ES-I3 (cell line): Measurements from ENCODE around the gene PIK3R5.
A peak's percentile ranks its signal among the peaks of the same experiment; 100 is the strongest.

ENCODE experiments used
- H3K36me3 ChIP-seq: 2 replicates; pipeline ENCODE4 v1.6.1; 2013; ENCODE audit warnings: mild to moderate bottlenecking, low read length, control low read depth, moderate library complexity; ENCODE audit not compliant: insufficient read depth
- H3K4me1 ChIP-seq: 2 replicates; pipeline ENCODE4 v1.6.1; 2013; ENCODE audit warnings: mild to moderate bottlenecking, control low read depth, low read length; ENCODE audit not compliant: insufficient read depth
- H3K9ac ChIP-seq: 2 replicates; pipeline ENCODE4 v1.6.1; 2013; ENCODE audit warnings: low read depth, mild to moderate bottlenecking, low read length, moderate library complexity
- H3K9me3 ChIP-seq: 2 replicates; pipeline ENCODE4 v1.6.1; 2013; ENCODE audit warnings: mild to moderate bottlenecking, low read length, moderate library complexity; ENCODE audit not compliant: control insufficient read depth, insufficient read depth

The PIK3R5 gene

DNA sequence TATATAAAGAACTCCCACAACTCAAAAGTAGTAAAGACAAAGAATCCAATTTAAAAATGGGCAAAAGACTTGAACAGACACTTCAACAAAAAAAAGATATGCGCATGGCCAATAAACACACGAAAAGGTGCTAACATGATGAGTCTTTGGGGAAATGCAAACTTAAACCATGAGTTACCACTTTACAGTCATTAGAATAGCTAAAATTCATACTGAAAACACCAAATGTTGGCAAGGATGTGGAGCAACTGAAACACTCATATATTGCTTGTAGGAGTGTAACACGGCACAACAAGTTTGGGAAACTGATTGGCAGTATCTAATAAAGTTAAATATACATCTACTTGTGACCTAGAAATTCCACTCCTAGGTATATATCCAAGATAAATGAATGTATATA, 3.0 kb upstream of the PIK3R5 start:
- no peaks in the 10 kb centered on the region for H3K4me1 ChIP-seq
- H3K9me3 ChIP-seq = peaks cover 2% of the 10 kb centered on the region
- no peaks in the 10 kb centered on the region for H3K36me3 ChIP-seq
- no peak overlapping the region for H3K9ac ChIP-seq

- no peaks in the 10 kb centered on the region for H3K4me1 ChIP-seq
These were observed 2.4 kb upstream of the PIK3R5 start for GRCh38 chr17:8967861-8968260.

GRCh38 chr17:8966926-8967325, 1.4 kb upstream of the PIK3R5 start:
- Histone ChIP-seq H3K9me3 (peaks cover 2% of the 10 kb centered on the region), H3K4me1 (no peaks in the 10 kb centered on the region), H3K36me3 (no peaks in the 10 kb centered on the region), H3K9ac (no peak overlapping the region)

More at GRCh38 chr17:8967861-8968260, 2.4 kb upstream of the PIK3R5 start:
- H3K36me3 ChIP-seq = no peaks in the 10 kb centered on the region
- H3K9ac ChIP-seq = no peak overlapping the region
- H3K9me3 ChIP-seq = peaks cover 2% of the 10 kb centered on the region

DNA sequence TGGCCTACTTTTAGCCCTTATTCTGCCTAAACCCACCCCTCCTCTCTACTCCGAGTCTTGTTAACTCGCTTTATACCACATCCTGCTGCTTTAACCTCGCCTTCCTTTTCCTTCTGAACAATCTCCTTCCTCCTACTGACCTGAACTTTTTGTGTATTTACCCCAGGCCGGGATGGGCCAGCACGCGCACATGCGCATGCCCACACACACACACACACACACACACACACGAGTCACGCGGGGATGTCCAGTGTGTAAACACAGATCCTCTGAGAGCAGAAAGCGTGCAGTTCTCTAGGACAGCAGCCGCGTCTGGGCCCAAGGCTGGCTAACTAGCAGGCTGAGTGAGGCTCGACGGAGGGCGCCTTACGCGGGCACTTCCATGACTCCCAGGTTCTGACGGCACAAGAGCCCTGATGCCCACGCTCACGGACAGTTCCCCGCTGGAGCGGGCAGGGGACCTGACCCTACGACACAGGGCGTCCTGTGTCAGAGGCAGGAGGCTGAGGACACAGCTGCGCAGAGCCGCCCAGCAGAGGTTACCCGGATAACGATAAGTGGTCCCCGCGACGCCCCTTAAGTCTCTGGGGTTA, 610 bp downstream of the PIK3R5 start:
- peak overlapping the region; percentile 80 for H3K9ac ChIP-seq
- no peaks in the 10 kb centered on the region for H3K4me1 ChIP-seq
- H3K36me3 ChIP-seq = no peaks in the 10 kb centered on the region
- no peaks in the 10 kb centered on the region; the same call in 1 of the 2 replicates for H3K9me3 ChIP-seq

- H3K36me3 ChIP-seq = no peaks in the 10 kb centered on the region
- H3K9me3 ChIP-seq = no peaks in the 10 kb centered on the region; the same call in 1 of the 2 replicates
- H3K4me1 ChIP-seq = no peaks in the 10 kb centered on the region
- H3K9ac ChIP-seq = no peak overlapping the region
These were observed 1.8 kb downstream of the PIK3R5 start for GRCh38 chr17:8963647-8964258.

- H3K4me1 ChIP-seq = no peaks in the 10 kb centered on the region
- no peaks in the 10 kb centered on the region for H3K36me3 ChIP-seq
These were observed 2.5 kb downstream of the PIK3R5 start for GRCh38 chr17:8963014-8963413.

GRCh38 chr17:8961829-8962228, 3.7 kb downstream of the PIK3R5 start:
- H3K4me1 ChIP-seq = no peaks in the 10 kb centered on the region
- no peaks in the 10 kb centered on the region for H3K36me3 ChIP-seq
- no peak overlapping the region for H3K9ac ChIP-seq
- H3K9me3 ChIP-seq = no peaks in the 10 kb centered on the region

More at GRCh38 chr17:8963014-8963413, 2.5 kb downstream of the PIK3R5 start:
- no peak overlapping the region for H3K9ac ChIP-seq
- no peaks in the 10 kb centered on the region for H3K9me3 ChIP-seq

GRCh38 chr17:8960325-8961140, 5.0 kb downstream of the PIK3R5 start:
- no peaks in the 10 kb centered on the region for H3K4me1 ChIP-seq

DNA sequence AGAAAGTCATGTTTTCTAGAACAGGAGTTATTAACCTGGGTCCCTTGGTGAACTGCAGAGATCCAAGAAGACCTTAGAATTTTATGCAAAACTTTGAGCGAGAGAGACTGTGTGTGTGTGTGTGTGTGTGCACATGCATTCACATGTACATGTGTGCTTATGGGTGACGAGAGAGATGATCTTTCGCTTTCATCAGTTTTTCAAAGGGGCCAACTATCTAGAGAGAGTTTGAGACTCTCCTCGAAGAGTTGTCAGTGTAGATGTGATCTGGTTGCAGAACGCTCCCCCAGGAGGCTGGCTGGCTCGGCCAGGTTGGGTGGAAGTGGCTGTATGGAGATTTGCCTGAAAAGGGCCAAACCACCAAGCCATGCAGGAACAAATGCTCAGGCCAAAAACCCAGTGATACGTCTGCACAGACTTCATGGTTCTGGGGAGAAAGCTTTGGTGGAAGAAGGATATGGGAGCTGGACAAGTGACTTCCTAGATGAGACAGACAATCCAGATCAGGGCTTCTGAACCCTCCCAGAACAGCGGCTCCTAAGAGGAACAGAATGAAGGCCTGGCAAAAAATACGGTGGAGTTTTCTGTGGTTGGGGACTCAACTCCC, 6.1 kb downstream of the PIK3R5 start:
- no peak overlapping the region for H3K9ac ChIP-seq
- H3K9me3 ChIP-seq = no peaks in the 10 kb centered on the region
- H3K4me1 ChIP-seq = no peaks in the 10 kb centered on the region
- H3K36me3 ChIP-seq = no peaks in the 10 kb centered on the region

More at GRCh38 chr17:8960325-8961140, 5.0 kb downstream of the PIK3R5 start:
- Histone ChIP-seq H3K36me3 (no peaks in the 10 kb centered on the region), H3K9ac (no peak overlapping the region), H3K9me3 (no peaks in the 10 kb centered on the region)

GRCh38 chr17:8957721-8958120, 7.8 kb downstream of the PIK3R5 start:
- Histone ChIP-seq H3K4me1 (no peaks in the 10 kb centered on the region), H3K36me3 (no peaks in the 10 kb centered on the region), H3K9ac (no peak overlapping the region), H3K9me3 (no peaks in the 10 kb centered on the region)

- no peaks in the 10 kb centered on the region for H3K9me3 ChIP-seq
- H3K4me1 ChIP-seq = no peaks in the 10 kb centered on the region
- H3K36me3 ChIP-seq = no peaks in the 10 kb centered on the region
- no peak overlapping the region for H3K9ac ChIP-seq
These were observed 9.0 kb downstream of the PIK3R5 start for GRCh38 chr17:8956465-8956902.

- Histone ChIP-seq H3K4me1 (no peaks in the 10 kb centered on the region), H3K9me3 (no peaks in the 10 kb centered on the region), H3K9ac (no peak overlapping the region), H3K36me3 (no peaks in the 10 kb centered on the region)
These were observed 10.2 kb downstream of the PIK3R5 start for GRCh38 chr17:8955021-8955959.

- Histone ChIP-seq H3K9ac (no peak overlapping the region), H3K9me3 (no peaks in the 10 kb centered on the region), H3K36me3 (no peaks in the 10 kb centered on the region), H3K4me1 (no peaks in the 10 kb centered on the region)
These were observed 11.2 kb downstream of the PIK3R5 start for GRCh38 chr17:8954339-8954738.
